Choroid plexus epithelial cell (primary cell): ENCODE data around the gene NKAIN2.
A peak's percentile ranks its signal among the peaks of the same experiment; 100 is the strongest.

Experiments
- DNase-seq: peaks from one replicate; pipeline ENCODE4 v3.0.0-alpha.2; 2010; ENCODE audit warnings: low read depth
- H3K4me3 ChIP-seq: 2 replicates; pipeline ENCODE4 v1.5.1; 2011; ENCODE audit warnings: low read depth, mild to moderate bottlenecking, control low read depth, low read length, moderate library complexity
- TF ChIP-seq, protein P1 (sequence below): conservative IDR thresholded peaks from 2 replicates; pipeline ENCODE4 v1.5.1; 2011; ENCODE audit warnings: low read depth, mild to moderate bottlenecking, control low read depth, inconsistent platforms, low read length, moderate library complexity

The NKAIN2 gene

DNA sequence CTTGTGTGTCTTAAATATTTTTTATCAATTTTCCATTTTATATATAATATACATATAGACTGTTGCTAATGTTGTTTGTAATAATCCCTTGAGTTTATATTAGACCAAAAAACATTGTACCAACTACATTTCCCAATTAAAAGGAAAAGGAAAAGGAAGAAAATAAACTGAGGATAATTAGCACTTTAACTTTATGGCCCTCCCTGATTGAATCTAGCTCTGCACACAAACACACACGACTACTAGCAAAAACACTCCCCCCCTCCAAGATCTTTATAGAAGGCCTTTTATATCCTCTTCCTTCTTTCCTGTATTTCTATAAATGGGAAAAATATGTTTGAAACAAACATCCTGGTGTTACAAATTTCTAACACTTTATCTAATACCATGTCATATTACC lies 276.8 kb downstream of the NKAIN2 start:
- DNase-seq, result no peak
- no peak overlapping the region for H3K4me3 ChIP-seq
- TF ChIP-seq, protein P1, sequence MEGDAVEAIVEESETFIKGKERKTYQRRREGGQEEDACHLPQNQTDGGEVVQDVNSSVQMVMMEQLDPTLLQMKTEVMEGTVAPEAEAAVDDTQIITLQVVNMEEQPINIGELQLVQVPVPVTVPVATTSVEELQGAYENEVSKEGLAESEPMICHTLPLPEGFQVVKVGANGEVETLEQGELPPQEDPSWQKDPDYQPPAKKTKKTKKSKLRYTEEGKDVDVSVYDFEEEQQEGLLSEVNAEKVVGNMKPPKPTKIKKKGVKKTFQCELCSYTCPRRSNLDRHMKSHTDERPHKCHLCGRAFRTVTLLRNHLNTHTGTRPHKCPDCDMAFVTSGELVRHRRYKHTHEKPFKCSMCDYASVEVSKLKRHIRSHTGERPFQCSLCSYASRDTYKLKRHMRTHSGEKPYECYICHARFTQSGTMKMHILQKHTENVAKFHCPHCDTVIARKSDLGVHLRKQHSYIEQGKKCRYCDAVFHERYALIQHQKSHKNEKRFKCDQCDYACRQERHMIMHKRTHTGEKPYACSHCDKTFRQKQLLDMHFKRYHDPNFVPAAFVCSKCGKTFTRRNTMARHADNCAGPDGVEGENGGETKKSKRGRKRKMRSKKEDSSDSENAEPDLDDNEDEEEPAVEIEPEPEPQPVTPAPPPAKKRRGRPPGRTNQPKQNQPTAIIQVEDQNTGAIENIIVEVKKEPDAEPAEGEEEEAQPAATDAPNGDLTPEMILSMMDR, result no peak

DNA sequence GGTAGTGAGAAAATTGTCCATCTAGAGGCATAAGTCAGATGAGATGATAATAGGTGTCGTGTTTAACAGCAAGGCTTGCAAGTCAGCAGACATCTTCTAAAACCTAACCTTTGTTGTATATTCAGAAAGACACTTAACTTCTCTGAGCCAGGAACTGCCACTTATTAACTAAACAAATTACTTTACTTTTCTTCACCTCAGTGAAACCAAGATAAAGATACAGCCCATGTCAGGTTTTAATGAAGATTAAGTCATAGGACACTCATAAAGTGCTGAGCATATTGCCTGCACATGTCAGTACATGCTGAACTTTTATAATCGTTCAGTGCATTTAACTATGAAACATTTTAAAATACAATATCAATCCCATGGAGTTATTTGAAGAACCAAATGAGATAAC lies 286.8 kb downstream of the NKAIN2 start:
- no peak overlapping the region for H3K4me3 ChIP-seq
- no peak for DNase-seq
- TF ChIP-seq, protein P1, result no peak

DNA sequence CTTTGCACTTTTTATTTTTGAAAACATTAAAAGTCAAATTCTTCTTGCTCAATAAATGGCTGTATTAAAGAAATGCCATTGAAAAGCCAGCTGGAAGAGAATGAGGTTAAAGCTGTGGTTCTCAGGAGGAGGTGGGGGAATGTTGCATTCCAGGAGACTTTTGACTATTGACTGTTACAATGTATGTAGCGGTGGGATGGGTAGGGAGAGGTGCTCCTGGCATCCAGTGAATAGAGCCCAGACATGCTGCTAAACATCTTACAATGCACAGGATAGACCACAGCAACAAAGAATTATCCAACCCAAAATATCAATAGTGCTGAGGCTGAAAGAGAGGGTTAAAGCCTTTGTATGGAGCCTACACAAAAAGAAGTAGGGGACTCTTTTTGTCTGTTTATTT lies 295.9 kb downstream of the NKAIN2 start:
- no peak for DNase-seq
- TF ChIP-seq, protein P1, result no peak
- H3K4me3 ChIP-seq, result no peak overlapping the region

DNA sequence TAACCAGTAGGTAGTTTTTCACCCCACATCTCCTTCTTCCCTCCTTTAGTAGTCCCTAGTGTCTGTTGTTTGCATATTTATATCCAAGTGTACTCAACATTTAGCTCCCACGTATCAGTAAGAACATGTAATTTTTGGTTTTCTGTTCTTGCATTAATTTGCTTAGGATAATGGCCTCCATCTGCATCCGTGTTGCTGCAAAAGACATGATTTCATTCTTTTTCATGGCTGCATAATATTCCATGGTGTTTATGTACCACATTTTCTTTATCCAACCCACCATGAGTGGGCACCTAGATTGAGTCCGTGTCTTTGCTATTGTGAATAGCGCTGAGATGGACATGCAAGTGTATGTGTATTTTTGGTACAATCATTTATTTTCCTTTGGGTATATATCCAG lies 306.8 kb downstream of the NKAIN2 start:
- H3K4me3 ChIP-seq, result no peak overlapping the region
- TF ChIP-seq, protein P1, result no peak
- DNase-seq, result no peak

DNA sequence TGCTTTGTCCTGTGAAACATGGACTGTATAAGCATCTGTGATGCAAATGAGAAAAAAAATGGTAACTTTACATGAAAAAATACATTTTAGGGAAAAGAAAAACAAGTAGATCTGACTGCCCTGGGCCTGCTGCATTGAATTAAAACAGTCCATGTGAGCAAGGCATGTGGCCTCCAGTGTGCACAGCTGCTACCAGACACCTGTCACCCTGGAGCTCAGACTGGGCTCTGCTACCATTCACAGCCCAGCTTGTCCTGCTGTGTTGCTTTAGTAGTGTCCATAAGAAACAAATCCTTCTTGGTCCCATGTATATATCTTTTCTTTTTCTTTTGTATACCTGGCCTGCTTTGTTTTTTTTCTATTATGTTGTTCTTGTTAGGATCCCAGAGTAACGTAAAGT lies 315.9 kb downstream of the NKAIN2 start:
- no peak overlapping the region for H3K4me3 ChIP-seq
- no peak for DNase-seq
- TF ChIP-seq, protein P1, result no peak

DNA sequence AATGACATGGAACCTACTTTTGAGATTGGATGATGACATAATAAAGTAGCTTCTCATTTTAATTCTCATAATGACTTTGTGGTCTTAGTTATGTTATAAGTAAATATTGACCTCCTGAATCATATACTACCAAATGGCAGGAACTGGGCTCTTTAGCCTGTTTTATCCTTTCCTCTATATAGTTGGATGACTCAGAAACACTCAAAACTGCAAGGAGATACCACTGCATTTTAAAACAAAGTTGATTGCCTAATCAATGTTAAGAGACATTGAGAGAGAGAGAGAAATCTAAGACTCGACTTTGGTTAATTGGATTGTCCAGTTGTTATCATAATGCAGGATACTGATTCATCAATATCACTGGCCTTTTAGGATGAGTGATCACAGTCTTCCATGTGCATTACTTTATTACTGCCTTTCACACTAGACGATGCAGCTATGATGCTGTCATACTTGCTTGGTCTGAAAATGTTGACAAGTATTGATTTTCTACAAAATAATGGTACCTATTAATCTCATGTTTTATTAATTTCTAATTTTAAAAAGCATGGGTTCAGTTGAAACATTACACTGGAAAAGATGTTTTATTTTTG lies 320.0 kb downstream of the NKAIN2 start:
- no peak overlapping the region for H3K4me3 ChIP-seq
- DNase-seq, result peak; percentile 34
- TF ChIP-seq, protein P1, result no peak

DNA sequence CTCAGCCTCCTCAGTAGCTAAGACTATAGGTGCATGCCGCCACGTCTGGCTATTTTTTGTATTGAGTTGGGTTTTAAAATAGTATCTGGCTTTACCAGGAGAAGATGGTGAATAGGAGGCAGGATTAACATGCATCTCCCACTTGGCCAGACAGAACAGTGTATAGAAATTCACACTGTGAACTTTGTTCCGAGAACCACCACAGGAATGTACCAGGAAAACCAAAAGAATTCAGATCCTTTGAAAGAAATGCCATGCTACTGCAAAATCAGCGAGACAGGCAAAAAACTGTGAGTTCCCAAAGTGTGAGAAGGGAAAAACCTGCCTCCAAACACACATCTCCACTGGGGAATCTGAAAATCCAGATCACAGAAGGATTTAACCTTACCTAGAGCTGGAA lies 327.6 kb downstream of the NKAIN2 start:
- H3K4me3 ChIP-seq, result no peak overlapping the region
- DNase-seq, result peak; percentile 94
- TF ChIP-seq, protein P1, result no peak
